WTC11 (cell line): Measurements from ENCODE around the gene PDE8A. TPM values are rescaled to one million over a fixed set of nuclear protein-coding genes. Genes with fewer than 3 reads are reported as not detected.

Source experiments
- ATAC-seq: fragments of 200-7000 bp; cut with Tn5 transposase; 2 replicates; pipeline ENCODE4 v1.10.0; 2021; ENCODE audit warnings: mild to moderate bottlenecking, moderate library complexity
- CTCF ChIA-PET: fragments of 300-600 bp; sonication (Branson Sonifier 250); formaldehyde crosslinking; loops from one replicate; lab custom pipeline; 2021; ENCODE audit warnings: antibody characterized with exemption; lab: Charles Lee
- POLR2A ChIA-PET: fragments of 350-600 bp; sonication (Branson Sonifier 250); formaldehyde crosslinking; loops from one replicate; lab custom pipeline; 2021; ENCODE audit warnings: antibody characterized with exemption; lab: Charles Lee
- DNase-seq: peaks from one replicate; pipeline ENCODE4 v3.0.0; 2021; ENCODE audit warnings: low spot score
- H3K27ac Mint-ChIP-seq: 2 replicates; pipeline ENCODE4 v1.8.0; 2021; ENCODE audit warnings: mixed read lengths
- H3K27me3 Mint-ChIP-seq: 2 replicates; pipeline ENCODE4 v1.8.0; 2021; ENCODE audit warnings: low read depth, mild to moderate bottlenecking, moderate library complexity, mixed read lengths
- H3K36me3 Mint-ChIP-seq: 2 replicates; pipeline ENCODE4 v1.8.0; 2021; ENCODE audit warnings: mixed read lengths
- H3K4me1 Mint-ChIP-seq: 2 replicates; pipeline ENCODE4 v1.8.0; 2022; ENCODE audit warnings: mixed read lengths
- H3K4me3 Mint-ChIP-seq: 2 replicates; pipeline ENCODE4 v1.8.0; 2021; ENCODE audit warnings: mild to moderate bottlenecking, moderate library complexity, mixed read lengths
- H3K9me3 Mint-ChIP-seq: 2 replicates; pipeline ENCODE4 v1.8.0; 2021; ENCODE audit warnings: mixed read lengths
- ELF4 ChIP-seq: sonication (generic); formaldehyde crosslinking; IDR thresholded peaks from 2 replicates; pipeline ENCODE4 v1.8.1; 2022; ENCODE audit warnings: low read depth, mild to moderate bottlenecking, moderate library complexity, missing genetic modification reagents
- ESRRA ChIP-seq: sonication (generic); formaldehyde crosslinking; IDR thresholded peaks from 2 replicates; pipeline ENCODE4 v1.8.1; 2022; ENCODE audit warnings: mild to moderate bottlenecking, missing genetic modification reagents, borderline replicate concordance
- ETV6 ChIP-seq: sonication (generic); formaldehyde crosslinking; IDR thresholded peaks from 2 replicates; pipeline ENCODE4 v1.8.1; 2022; ENCODE audit warnings: mild to moderate bottlenecking, missing genetic modification reagents
- FOXK1 ChIP-seq: sonication (generic); formaldehyde crosslinking; IDR thresholded peaks from 2 replicates; pipeline ENCODE4 v1.8.0; 2022; ENCODE audit warnings: mild to moderate bottlenecking, moderate library complexity, missing genetic modification reagents
- GABPB1 ChIP-seq: sonication (generic); formaldehyde crosslinking; IDR thresholded peaks from 2 replicates; pipeline ENCODE4 v1.8.1; 2023; ENCODE audit warnings: mild to moderate bottlenecking, missing genetic modification reagents
- IRF2 ChIP-seq: sonication (generic); formaldehyde crosslinking; IDR thresholded peaks from 2 replicates; pipeline ENCODE4 v1.8.0; 2022; ENCODE audit warnings: low read depth, missing genetic modification reagents, borderline replicate concordance
- SMAD4 ChIP-seq: sonication (generic); formaldehyde crosslinking; IDR thresholded peaks from 2 replicates; pipeline ENCODE4 v1.8.0; 2022; ENCODE audit warnings: mild to moderate bottlenecking, missing genetic modification reagents
- SOX15 ChIP-seq: fragments of 250-450 bp; sonication (Bioruptor Pico); IDR thresholded peaks from 2 replicates; pipeline ENCODE4 v1.9.0; 2021; ENCODE audit warnings: mild to moderate bottlenecking
- TEAD1 ChIP-seq: sonication (generic); formaldehyde crosslinking; IDR thresholded peaks from 2 replicates; pipeline ENCODE4 v1.8.0; 2022; ENCODE audit warnings: mild to moderate bottlenecking, missing genetic modification reagents
- ZNF121 ChIP-seq: sonication (generic); formaldehyde crosslinking; IDR thresholded peaks from 2 replicates; pipeline ENCODE4 v1.8.0; 2023; ENCODE audit warnings: missing genetic modification reagents
- total RNA-seq: library from RNA; stranded (reverse); gene quantifications from 3 replicates; pipeline ENCODE4 v1.2.3, GENCODE V29; 2021
- TF ChIP-seq, protein P1 (sequence below): sonication (generic); formaldehyde crosslinking; IDR thresholded peaks from 2 replicates; pipeline ENCODE4 v1.8.0; 2023; ENCODE audit warnings: mild to moderate bottlenecking, missing genetic modification reagents
- TF ChIP-seq, protein P2 (sequence below): fragments of 250-450 bp; sonication (Bioruptor Pico); IDR thresholded peaks from 2 replicates; pipeline ENCODE4 v1.9.0; 2021; ENCODE audit warnings: mild to moderate bottlenecking
- TF ChIP-seq, protein P3 (sequence below): fragments of 250-450 bp; sonication (Bioruptor Pico); IDR thresholded peaks from 2 replicates; pipeline ENCODE4 v1.8.0; 2021; ENCODE audit warnings: mild to moderate bottlenecking
- TF ChIP-seq, protein P4 (sequence below): sonication (generic); formaldehyde crosslinking; IDR thresholded peaks from 2 replicates; pipeline ENCODE4 v1.8.1; 2022; ENCODE audit warnings: low read depth, missing genetic modification reagents, borderline replicate concordance

The PDE8A gene
- total RNA-seq, 1 experiment from 2014 or later = 13.9 TPM

DNA sequence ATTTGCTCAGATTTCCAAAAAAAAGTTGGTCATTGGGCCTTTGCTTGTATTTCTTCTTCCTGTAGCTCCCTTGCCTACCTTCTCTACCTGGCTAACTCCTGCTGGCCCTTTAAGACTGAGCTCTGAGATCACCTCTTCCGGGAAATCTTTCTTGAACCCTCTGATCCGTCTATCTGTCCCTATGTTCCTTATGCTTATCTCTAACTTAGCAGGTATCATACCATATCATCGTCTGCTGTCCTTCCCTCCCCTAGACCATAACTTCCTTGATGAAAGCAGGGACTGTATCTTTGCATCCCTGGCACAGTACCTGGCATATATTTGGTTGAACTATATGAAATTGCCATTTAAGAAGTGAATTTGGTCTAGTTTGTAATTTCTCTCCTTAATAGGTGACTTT is 42.3 kb downstream of the PDE8A start (continued):
- TF ChIP-seq, protein P1, sequence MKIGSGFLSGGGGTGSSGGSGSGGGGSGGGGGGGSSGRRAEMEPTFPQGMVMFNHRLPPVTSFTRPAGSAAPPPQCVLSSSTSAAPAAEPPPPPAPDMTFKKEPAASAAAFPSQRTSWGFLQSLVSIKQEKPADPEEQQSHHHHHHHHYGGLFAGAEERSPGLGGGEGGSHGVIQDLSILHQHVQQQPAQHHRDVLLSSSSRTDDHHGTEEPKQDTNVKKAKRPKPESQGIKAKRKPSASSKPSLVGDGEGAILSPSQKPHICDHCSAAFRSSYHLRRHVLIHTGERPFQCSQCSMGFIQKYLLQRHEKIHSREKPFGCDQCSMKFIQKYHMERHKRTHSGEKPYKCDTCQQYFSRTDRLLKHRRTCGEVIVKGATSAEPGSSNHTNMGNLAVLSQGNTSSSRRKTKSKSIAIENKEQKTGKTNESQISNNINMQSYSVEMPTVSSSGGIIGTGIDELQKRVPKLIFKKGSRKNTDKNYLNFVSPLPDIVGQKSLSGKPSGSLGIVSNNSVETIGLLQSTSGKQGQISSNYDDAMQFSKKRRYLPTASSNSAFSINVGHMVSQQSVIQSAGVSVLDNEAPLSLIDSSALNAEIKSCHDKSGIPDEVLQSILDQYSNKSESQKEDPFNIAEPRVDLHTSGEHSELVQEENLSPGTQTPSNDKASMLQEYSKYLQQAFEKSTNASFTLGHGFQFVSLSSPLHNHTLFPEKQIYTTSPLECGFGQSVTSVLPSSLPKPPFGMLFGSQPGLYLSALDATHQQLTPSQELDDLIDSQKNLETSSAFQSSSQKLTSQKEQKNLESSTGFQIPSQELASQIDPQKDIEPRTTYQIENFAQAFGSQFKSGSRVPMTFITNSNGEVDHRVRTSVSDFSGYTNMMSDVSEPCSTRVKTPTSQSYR (CRISPR knock-in tag) = no peak
- TF ChIP-seq SMAD4 = no peak
- no peak for TF ChIP-seq GABPB1 (CRISPR knock-in tag)
- no peak for TF ChIP-seq TEAD1 (CRISPR knock-in tag)
- TF ChIP-seq, protein P2, sequence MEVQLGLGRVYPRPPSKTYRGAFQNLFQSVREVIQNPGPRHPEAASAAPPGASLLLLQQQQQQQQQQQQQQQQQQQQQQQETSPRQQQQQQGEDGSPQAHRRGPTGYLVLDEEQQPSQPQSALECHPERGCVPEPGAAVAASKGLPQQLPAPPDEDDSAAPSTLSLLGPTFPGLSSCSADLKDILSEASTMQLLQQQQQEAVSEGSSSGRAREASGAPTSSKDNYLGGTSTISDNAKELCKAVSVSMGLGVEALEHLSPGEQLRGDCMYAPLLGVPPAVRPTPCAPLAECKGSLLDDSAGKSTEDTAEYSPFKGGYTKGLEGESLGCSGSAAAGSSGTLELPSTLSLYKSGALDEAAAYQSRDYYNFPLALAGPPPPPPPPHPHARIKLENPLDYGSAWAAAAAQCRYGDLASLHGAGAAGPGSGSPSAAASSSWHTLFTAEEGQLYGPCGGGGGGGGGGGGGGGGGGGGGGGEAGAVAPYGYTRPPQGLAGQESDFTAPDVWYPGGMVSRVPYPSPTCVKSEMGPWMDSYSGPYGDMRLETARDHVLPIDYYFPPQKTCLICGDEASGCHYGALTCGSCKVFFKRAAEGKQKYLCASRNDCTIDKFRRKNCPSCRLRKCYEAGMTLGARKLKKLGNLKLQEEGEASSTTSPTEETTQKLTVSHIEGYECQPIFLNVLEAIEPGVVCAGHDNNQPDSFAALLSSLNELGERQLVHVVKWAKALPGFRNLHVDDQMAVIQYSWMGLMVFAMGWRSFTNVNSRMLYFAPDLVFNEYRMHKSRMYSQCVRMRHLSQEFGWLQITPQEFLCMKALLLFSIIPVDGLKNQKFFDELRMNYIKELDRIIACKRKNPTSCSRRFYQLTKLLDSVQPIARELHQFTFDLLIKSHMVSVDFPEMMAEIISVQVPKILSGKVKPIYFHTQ (CRISPR knock-in tag) = no peak
- TF ChIP-seq, protein P3, sequence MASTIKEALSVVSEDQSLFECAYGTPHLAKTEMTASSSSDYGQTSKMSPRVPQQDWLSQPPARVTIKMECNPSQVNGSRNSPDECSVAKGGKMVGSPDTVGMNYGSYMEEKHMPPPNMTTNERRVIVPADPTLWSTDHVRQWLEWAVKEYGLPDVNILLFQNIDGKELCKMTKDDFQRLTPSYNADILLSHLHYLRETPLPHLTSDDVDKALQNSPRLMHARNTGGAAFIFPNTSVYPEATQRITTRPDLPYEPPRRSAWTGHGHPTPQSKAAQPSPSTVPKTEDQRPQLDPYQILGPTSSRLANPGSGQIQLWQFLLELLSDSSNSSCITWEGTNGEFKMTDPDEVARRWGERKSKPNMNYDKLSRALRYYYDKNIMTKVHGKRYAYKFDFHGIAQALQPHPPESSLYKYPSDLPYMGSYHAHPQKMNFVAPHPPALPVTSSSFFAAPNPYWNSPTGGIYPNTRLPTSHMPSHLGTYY (CRISPR knock-in tag) = no peak
- TF ChIP-seq, all 79 proteins: peak for 0

DNA sequence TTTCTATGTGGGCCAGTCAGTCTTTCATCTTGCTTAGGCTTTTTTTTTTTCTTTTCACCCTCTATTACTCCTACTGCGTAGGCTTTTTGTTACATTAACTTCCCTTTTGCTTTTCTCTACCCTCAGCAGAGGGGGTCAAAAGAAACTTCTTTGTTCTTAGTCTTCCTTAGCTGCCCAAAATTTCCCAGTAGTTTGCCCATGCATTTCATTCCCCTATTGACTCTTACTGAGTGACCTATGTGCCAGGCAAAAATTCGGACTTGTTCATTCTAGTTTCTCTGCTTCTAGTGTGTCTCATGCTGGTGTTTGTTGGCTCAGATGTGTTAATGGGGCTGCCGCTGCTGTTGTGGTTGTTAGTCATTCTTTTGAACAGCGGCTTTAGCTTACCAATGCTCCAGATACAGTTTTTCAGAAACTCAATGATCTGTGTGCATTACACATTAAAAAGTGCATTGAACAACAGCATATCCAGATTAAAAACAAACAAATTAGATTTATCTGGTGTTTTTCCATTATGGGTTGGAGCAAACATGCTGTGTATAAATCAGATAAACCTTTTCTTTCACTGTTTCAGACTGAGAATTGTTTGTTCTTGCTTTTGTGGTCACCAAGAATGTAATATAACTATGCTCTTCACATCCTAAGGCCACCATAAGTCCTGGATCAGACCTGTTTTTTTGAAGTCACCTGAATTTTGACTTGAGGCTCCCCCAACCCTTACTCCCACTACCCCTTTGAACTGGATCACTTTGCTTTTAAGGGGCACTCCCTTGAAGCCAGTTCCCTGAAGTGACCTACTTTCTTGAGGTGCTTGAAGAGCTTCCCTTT is 43.1 kb downstream of the PDE8A start:
- POLR2A ChIA-PET = no interaction called here

More for the DNA sequence above, 43.1 kb downstream of the PDE8A start:
- no peak for TF ChIP-seq ZNF121 (CRISPR knock-in tag)
- TF ChIP-seq, protein P1 (CRISPR knock-in tag) = no peak
- no peak for TF ChIP-seq ESRRA
- TF ChIP-seq ETV6 (CRISPR knock-in tag) = no peak
- no peak for TF ChIP-seq ELF4
- no peak for TF ChIP-seq GABPB1 (CRISPR knock-in tag)
- TF ChIP-seq FOXK1 (CRISPR knock-in tag) = no peak
- no peak for TF ChIP-seq SOX15 (CRISPR knock-in tag)
- TF ChIP-seq IRF2 (CRISPR knock-in tag) = no peak
- TF ChIP-seq, protein P4, sequence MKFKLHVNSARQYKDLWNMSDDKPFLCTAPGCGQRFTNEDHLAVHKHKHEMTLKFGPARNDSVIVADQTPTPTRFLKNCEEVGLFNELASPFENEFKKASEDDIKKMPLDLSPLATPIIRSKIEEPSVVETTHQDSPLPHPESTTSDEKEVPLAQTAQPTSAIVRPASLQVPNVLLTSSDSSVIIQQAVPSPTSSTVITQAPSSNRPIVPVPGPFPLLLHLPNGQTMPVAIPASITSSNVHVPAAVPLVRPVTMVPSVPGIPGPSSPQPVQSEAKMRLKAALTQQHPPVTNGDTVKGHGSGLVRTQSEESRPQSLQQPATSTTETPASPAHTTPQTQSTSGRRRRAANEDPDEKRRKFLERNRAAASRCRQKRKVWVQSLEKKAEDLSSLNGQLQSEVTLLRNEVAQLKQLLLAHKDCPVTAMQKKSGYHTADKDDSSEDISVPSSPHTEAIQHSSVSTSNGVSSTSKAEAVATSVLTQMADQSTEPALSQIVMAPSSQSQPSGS = no peak
- Mint-ChIP-seq H3K27ac (no peak overlapping the region), H3K36me3 (no peaks in the 10 kb centered on the region), H3K4me1 (peaks cover 34% of the 10 kb centered on the region), H3K27me3 (no peaks in the 10 kb centered on the region), H3K4me3 (no peak overlapping the region), H3K9me3 (no peaks in the 10 kb centered on the region)
- CTCF ChIA-PET = interaction anchor here (0.6 to 0.7 kb wide), 3 partner anchors 19 to 35 kb away, joined by 3 to 4 read pairs (median 3); no protein-coding TSS in a partner anchor
- no peak for DNase-seq
- ATAC-seq = no peak
